H1 (cell line): ENCODE measurements around the gene GALNTL6. TPM values are rescaled to one million over a fixed set of nuclear protein-coding genes. Genes with fewer than 3 reads are reported as not detected.

Experiments
- CTCF ChIA-PET: fragments of 300-600 bp; sonication (Branson Sonifier 250); formaldehyde crosslinking; loops from one replicate; lab custom pipeline; 2021; ENCODE audit not compliant: partially characterized antibody; lab: Charles Lee
- POLR2A ChIA-PET: fragments of 300-600 bp; sonication (Branson Sonifier 250); formaldehyde crosslinking; loops from one replicate; lab custom pipeline; 2021; ENCODE audit warnings: inconsistent platforms; ENCODE audit not compliant: partially characterized antibody; lab: Charles Lee
- DNase-seq, 2 experiments: peaks; one replicate each; pipeline versions ENCODE4 v3.0.0 to v3.0.0-alpha.2; 2010 to 2022; ENCODE audit warnings: low spot score in 2 of 2, low read depth in 1 of 2, mixed read lengths in 1 of 2
- FAIRE-seq: peaks from 2 replicates; lab custom pipeline; 2011; peaks lifted over from hg19 to GRCh38; lab: Jason Lieb, UNC
- H2AFZ ChIP-seq: 2 replicates; pipeline ENCODE4 v1.8.1; 2012; ENCODE audit warnings: low read length, inconsistent platforms
- H2AK5ac ChIP-seq: 2 replicates; pipeline ENCODE4 v1.6.1; 2013; ENCODE audit warnings: low read depth, low read length
- H2BK120ac ChIP-seq: replicated peaks from 2 replicates; pipeline ENCODE3; 2013; ENCODE audit warnings: low read depth, low read length, inconsistent platforms
- H2BK12ac ChIP-seq: 2 replicates; pipeline ENCODE4 v1.6.1; 2013; ENCODE audit warnings: low read depth, low read length
- H2BK15ac ChIP-seq: 2 replicates; pipeline ENCODE4 v1.6.1; 2013; ENCODE audit warnings: low read length
- H2BK20ac ChIP-seq: 2 replicates; pipeline ENCODE4 v1.6.1; 2013; ENCODE audit warnings: low read length
- H2BK5ac ChIP-seq: 2 replicates; pipeline ENCODE4 v1.6.1; 2013; ENCODE audit warnings: low read depth, low read length
- H3K14ac ChIP-seq: 2 replicates; pipeline ENCODE4 v1.6.1; 2013; ENCODE audit warnings: inconsistent platforms; ENCODE audit not compliant: insufficient read length
- H3K18ac ChIP-seq: 2 replicates; pipeline ENCODE4 v1.6.1; 2013; ENCODE audit warnings: low read length; ENCODE audit errors: extremely low read depth
- H3K23ac ChIP-seq: 2 replicates; pipeline ENCODE4 v1.6.1; 2013; ENCODE audit warnings: inconsistent platforms; ENCODE audit not compliant: insufficient read length
- H3K23me2 ChIP-seq: 2 replicates; pipeline ENCODE4 v1.6.1; 2013; ENCODE audit warnings: low read depth, low read length
- H3K27ac ChIP-seq: 2 replicates; pipeline ENCODE4 v1.6.1; 2011; ENCODE audit warnings: low read depth, low read length, inconsistent platforms
- H3K27me3 ChIP-seq, 4 experiments: replicated peaks in 1 of 4; 1 replicate in 1 of 4; 2 replicates in 3 of 4; pipeline versions ENCODE4 v1.6.1 to v1.8.1; 2011 to 2013; ENCODE audit warnings: low read length in 3 of 4, mild to moderate bottlenecking in 3 of 4, inconsistent platforms in 2 of 4, mixed read lengths in 2 of 4, moderate library complexity in 1 of 4; ENCODE audit not compliant: control insufficient read depth in 3 of 4, insufficient read depth in 3 of 4; ENCODE audit errors: extremely low read depth in 1 of 4
- H3K36me3 ChIP-seq, 4 experiments: 2 replicates each; pipeline versions ENCODE4 v1.6.1 to v1.8.1; 2011 to 2013; ENCODE audit warnings: mild to moderate bottlenecking in 4 of 4, low read length in 3 of 4, moderate library complexity in 2 of 4, control low read depth in 1 of 4, inconsistent platforms in 1 of 4; ENCODE audit not compliant: insufficient read depth in 4 of 4, control insufficient read depth in 2 of 4
- H3K4ac ChIP-seq: replicated peaks from 2 replicates; pipeline ENCODE3; 2013; ENCODE audit warnings: low read length, low read depth, mixed read lengths, inconsistent platforms; ENCODE audit not compliant: insufficient read length
- H3K4me1 ChIP-seq, 4 experiments: replicated peaks in 1 of 4; 1 replicate in 1 of 4; 2 replicates in 3 of 4; pipeline versions ENCODE4 v1.6.1 to v1.8.1; 2011 to 2013; ENCODE audit warnings: low read length in 3 of 4, inconsistent platforms in 2 of 4, mixed read lengths in 1 of 4; ENCODE audit not compliant: insufficient read depth in 4 of 4, control insufficient read depth in 3 of 4
- H3K4me2 ChIP-seq, 2 experiments: 2 replicates each; pipeline versions ENCODE4 v1.6.1 to v1.8.1; 2011 to 2013; ENCODE audit warnings: low read depth in 2 of 2, low read length in 2 of 2, control low read depth in 1 of 2, inconsistent platforms in 1 of 2, mild to moderate bottlenecking in 1 of 2; ENCODE audit not compliant: insufficient read depth in 1 of 2
- H3K4me3 ChIP-seq, 4 experiments: fragments of 200-600, 300-600 bp in 1 of 4; sonication (generic), shearing (Covaris generic), sonication (Bioruptor Twin) in 1 of 4; 2 replicates each; pipeline versions ENCODE4 v1.5.1 to v1.8.1; 2011 to 2016; ENCODE audit warnings: low read length in 4 of 4, low read depth in 3 of 4, control low read depth in 2 of 4, inconsistent platforms in 2 of 4, mild to moderate bottlenecking in 2 of 4, mixed read lengths in 1 of 4, moderate library complexity in 1 of 4; ENCODE audit not compliant: insufficient read depth in 2 of 4; ENCODE audit errors: extremely low read depth in 1 of 4
- H3K56ac ChIP-seq: replicated peaks from 2 replicates; pipeline ENCODE3; 2013; ENCODE audit warnings: low read depth, mild to moderate bottlenecking, mixed read lengths, low read length, inconsistent platforms; ENCODE audit not compliant: insufficient read length
- H3K79me1 ChIP-seq: 2 replicates; pipeline ENCODE4 v1.6.1; 2013; ENCODE audit warnings: low read depth, low read length, control low read depth
- H3K79me2 ChIP-seq, 2 experiments: 2 replicates each; pipeline versions ENCODE4 v1.6.1 to v1.8.1; 2012 to 2013; ENCODE audit warnings: low read length in 2 of 2, mild to moderate bottlenecking in 2 of 2, inconsistent platforms in 1 of 2; ENCODE audit not compliant: insufficient read depth in 2 of 2, control insufficient read depth in 1 of 2
- H3K9ac ChIP-seq, 4 experiments: replicated peaks in 1 of 4; 1 replicate in 1 of 4; 2 replicates in 3 of 4; pipeline versions ENCODE4 v1.6.1 to v1.8.1; 2011 to 2013; ENCODE audit warnings: low read depth in 3 of 4, low read length in 3 of 4, control low read depth in 2 of 4, mild to moderate bottlenecking in 2 of 4, moderate library complexity in 2 of 4, inconsistent platforms in 1 of 4; ENCODE audit errors: extremely low read depth in 1 of 4
- H3K9me3 ChIP-seq, 2 experiments: 2 replicates each; pipeline versions ENCODE4 v1.6.1 to v1.8.1; 2012 to 2013; ENCODE audit warnings: mild to moderate bottlenecking in 2 of 2, moderate library complexity in 2 of 2, control low read depth in 1 of 2, inconsistent platforms in 1 of 2, low read depth in 1 of 2, low read length in 1 of 2, mixed read lengths in 1 of 2; ENCODE audit not compliant: insufficient read depth in 2 of 2
- H4K20me1 ChIP-seq, 2 experiments: replicated peaks in 1 of 2; 2 replicates each; pipeline versions ENCODE3 to v1.8.1; 2011 to 2013; ENCODE audit warnings: inconsistent platforms in 2 of 2, low read length in 2 of 2, mild to moderate bottlenecking in 1 of 2; ENCODE audit not compliant: insufficient read depth in 2 of 2, control insufficient read depth in 1 of 2
- H4K5ac ChIP-seq: 2 replicates; pipeline ENCODE4 v1.6.1; 2013; ENCODE audit warnings: low read length, low read depth, mixed read lengths, inconsistent platforms; ENCODE audit not compliant: insufficient read length
- H4K8ac ChIP-seq: 2 replicates; pipeline ENCODE4 v1.8.0; 2013; ENCODE audit warnings: mild to moderate bottlenecking, moderate library complexity, low read length, inconsistent platforms; ENCODE audit not compliant: insufficient read depth; ENCODE audit errors: extremely low read depth
- H4K91ac ChIP-seq: replicated peaks from 2 replicates; pipeline ENCODE3; 2013; ENCODE audit warnings: low read length, mixed read lengths, inconsistent platforms; ENCODE audit not compliant: insufficient read length
- EGR1 ChIP-seq: IDR thresholded peaks from 2 replicates; pipeline ENCODE4 v1.6.1; 2011; ENCODE audit warnings: low read depth, low read length, borderline replicate concordance
- WGBS, 2 experiments: shearing (Covaris generic) in 1 of 2; methylation state at CpG; one replicate each; pipeline versions ENCODE4 v1.1.6 to v1.1.7; 2013 to 2015; ENCODE audit warnings: low lambda C conversion rate in 2 of 2, mixed read lengths in 2 of 2, inconsistent platforms in 1 of 2, low coverage in 1 of 2, missing lambda C conversion rate in 1 of 2; ENCODE audit not compliant: insufficient replicate concordance in 2 of 2, insufficient coverage in 1 of 2, insufficient read length in 1 of 2; ENCODE audit errors: extremely low coverage in 1 of 2, missing lambda C conversion rate in 1 of 2; 5-methylcytosine and 5-hydroxymethylcytosine counted together
- polyA plus RNA-seq, 7 experiments: library from polyadenylated mRNA; depleted of rRNA in 3 of 7; stranded (reverse) in 5 of 7; unstranded in 2 of 7; fragments of >200 nt in 5 of 7; fragments of 200-250 nt in 2 of 7; gene quantifications; 1 replicate in 5 of 7; 2 replicates in 1 of 7; 4 replicates in 1 of 7; pipeline versions ENCODE4 v1.2.1 to v1.2.3, GENCODE V29; 2011 to 2013; ENCODE audit warnings: missing spikeins in 2 of 7, mixed read lengths in 2 of 7
- total RNA-seq: library from RNA; stranded (reverse); fragmentation: NEBNext Ultra II Directional; extraction: Animal tissue kit (Norgen Biotek cat#: 25700); gene quantifications from 2 replicates; pipeline ENCODE4 v1.2.1, GENCODE V29; 2021

The GALNTL6 gene
- total and polyA plus RNA-seq, 2 of the 8 experiments (the other 6 are each of a cell fraction or from before 2014, with no cell fraction given): 0.03 to 0.32 TPM

GRCh38 chr4:172143605-172144314, 330.6 kb downstream of the GALNTL6 start:
- ChIA-PET CTCF (interaction anchor here (0.7 to 1.5 kb wide), 3 partner anchors 11 to 495 kb away, joined by 3 to 4 read pairs (median 3); no protein-coding TSS in a partner anchor), POLR2A (no interaction called here)

More at GRCh38 chr4:172143605-172144314, 330.6 kb downstream of the GALNTL6 start:
- no peak overlapping the region for H2BK120ac ChIP-seq
- H2AFZ ChIP-seq: no peak overlapping the region
- peaks cover 0 to 1% (median 0%) of the 10 kb centered on the region in 4 experiments; a peak in 1 of 7 replicates for H3K27me3 ChIP-seq
- no peak overlapping the region for H2AK5ac ChIP-seq
- no peak for DNase-seq
- no peak for FAIRE-seq
- H2BK20ac ChIP-seq: no peak overlapping the region
- no peak overlapping the region for H3K9ac ChIP-seq
- no peaks in the 10 kb centered on the region for H3K23me2 ChIP-seq
- H4K91ac ChIP-seq: no peak overlapping the region
- no peak overlapping the region for H3K14ac ChIP-seq
- no peak overlapping the region for H4K8ac ChIP-seq
- no peak overlapping the region for H4K5ac ChIP-seq
- no peak overlapping the region for H2BK15ac ChIP-seq
- 94% methylated on average over 3 of the region's 3 CpGs; no CpG with 5 or more reads in 1 of the 2 experiments for WGBS, 2 experiments
- H3K4ac ChIP-seq: no peak overlapping the region
- H3K56ac ChIP-seq: no peak overlapping the region
- H3K18ac ChIP-seq: no peak overlapping the region
- H3K23ac ChIP-seq: no peak overlapping the region
- H4K20me1 ChIP-seq: no peaks in the 10 kb centered on the region
- no peak overlapping the region for H2BK5ac ChIP-seq
- H3K79me1 ChIP-seq: no peaks in the 10 kb centered on the region
- no peak overlapping the region for H3K4me3 ChIP-seq
- H3K9me3 ChIP-seq: no peaks in the 10 kb centered on the region
- H3K27ac ChIP-seq: no peak overlapping the region
- no peaks in the 10 kb centered on the region for H3K79me2 ChIP-seq
- no peaks in the 10 kb centered on the region for H3K36me3 ChIP-seq
- H3K4me1 ChIP-seq: no peaks in the 10 kb centered on the region
- TF ChIP-seq EGR1: no peak
- no peak overlapping the region for H2BK12ac ChIP-seq
- H3K4me2 ChIP-seq: no peak overlapping the region
